GM18511 (cell line): ENCODE measurements around the gene GIT1.
"Not testable (repeated sequence)": the region's sequence is repeated elsewhere in the genome, so short reads cannot be mapped to it uniquely, and the experiment has no call there.

ENCODE experiments used
- ATAC-seq: cut with Tn5 transposase; IDR thresholded peaks from one replicate; pipeline ENCODE4 v1.9.1; 2021; ENCODE audit warnings: mild to moderate bottlenecking, moderate library complexity; ENCODE audit not compliant: unreplicated experiment

GIT1 gene

GRCh38 chr17:29568331-29569244 lies 20.9 kb downstream of the GIT1 start, which contains the start of gene TP53I13:
Gene TP53I13 (plus strand): TSS chr17:29568701. CDS start chr17:29568759, 58 bp downstream.
- peak; percentile 60 for ATAC-seq

DNA sequence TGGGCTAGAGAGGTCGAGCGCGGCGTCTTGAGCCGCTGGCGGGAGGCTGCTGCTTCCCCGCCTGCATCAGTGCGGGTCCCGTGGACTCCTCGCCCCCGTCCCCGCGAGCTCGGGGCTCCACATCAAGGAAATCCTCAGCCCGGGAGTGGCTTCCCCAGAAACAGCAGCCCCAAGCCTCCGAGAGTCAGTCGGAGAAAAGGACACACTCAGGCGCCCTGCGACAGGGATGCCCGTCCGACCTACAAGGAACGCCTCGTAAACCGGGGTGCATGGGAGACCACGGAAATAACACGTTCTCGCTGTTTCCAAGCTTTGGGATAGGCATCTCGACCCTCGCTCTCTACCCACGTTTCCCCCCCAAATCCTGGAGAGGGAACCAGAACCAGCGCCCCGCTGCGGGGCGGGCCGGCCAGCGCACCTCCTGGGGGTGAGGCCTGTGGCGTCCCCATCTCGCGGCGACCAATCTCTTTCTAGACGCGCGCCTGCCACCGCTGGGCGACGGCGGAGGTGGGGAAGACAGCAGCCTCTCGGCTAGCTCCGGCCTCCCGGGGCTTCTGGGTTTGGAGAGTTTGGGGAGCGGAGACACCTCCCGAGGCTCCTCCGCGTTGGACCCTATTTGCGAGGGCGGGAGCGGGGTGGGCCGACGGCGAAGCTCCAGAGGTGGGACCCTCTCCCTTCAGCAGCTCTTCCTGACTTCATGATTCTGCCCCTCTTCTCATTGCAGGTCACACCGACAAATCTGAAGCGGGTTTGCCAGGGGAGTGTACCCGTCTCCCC lies 21.7 kb downstream of the GIT1 start:
- peak; percentile 52 for ATAC-seq

DNA sequence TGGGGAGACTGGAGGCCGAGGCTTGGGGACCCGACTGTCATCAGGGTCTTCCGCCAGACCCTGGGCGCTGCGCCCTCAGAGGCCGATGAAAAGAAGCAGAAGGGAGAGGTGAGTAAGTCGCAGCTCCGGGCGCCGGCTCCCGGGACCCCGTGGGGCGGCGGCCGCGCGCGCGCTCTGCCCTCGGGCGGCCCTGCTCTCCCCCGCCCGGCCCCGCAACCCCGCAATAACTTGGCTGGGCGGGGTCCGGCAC lies 22.2 kb downstream of the GIT1 start:
- ATAC-seq = peak; percentile 14

DNA sequence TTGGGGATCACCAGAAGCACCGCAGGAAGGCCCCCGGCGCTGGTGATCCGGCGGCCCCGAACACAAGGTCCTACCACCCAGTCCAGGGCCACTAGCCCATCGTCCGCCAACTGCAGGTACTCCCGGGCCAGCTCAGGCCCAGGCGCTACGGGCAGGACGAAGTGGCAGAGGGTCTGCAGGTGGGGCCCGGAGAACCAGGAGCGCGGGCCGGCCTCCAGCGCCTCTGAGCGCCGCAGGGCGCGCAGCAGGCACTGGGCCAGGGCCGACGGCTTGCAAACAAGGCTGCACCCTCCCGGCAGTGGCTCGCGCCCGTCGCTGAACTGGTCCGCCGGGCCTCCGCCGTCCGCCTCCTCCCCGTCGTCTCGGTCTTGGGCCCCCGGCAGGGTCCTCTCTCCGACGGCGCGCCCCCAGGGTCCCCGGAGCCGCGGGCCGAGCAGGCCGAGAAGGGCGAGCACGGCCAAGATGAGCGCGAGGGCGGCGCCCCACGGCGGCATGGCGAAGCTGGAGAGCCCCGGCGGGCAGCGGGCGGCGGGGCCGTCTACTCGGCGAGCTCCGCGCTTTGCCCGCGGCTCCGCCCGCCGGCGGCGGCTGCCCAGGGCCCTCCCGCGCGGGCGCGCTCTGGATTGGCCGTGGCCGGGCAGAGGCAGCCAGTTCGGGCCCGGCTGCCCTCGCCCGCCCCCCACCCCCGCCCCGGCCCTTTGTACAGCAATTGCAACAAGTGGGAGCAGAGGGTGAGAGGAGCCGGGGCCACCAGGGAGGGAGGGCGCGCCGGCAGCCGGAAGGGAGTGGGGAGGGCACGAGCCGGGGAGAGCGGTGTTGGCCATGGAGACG lies 22.8 kb downstream of the GIT1 start, which contains the start of gene ABHD15:
Gene ABHD15, minus strand, starts transcription at position 565 of the 831 bp plus-strand sequence. Its CDS starts 71 bp downstream, at position 494.
- peak; percentile 33 for ATAC-seq

DNA sequence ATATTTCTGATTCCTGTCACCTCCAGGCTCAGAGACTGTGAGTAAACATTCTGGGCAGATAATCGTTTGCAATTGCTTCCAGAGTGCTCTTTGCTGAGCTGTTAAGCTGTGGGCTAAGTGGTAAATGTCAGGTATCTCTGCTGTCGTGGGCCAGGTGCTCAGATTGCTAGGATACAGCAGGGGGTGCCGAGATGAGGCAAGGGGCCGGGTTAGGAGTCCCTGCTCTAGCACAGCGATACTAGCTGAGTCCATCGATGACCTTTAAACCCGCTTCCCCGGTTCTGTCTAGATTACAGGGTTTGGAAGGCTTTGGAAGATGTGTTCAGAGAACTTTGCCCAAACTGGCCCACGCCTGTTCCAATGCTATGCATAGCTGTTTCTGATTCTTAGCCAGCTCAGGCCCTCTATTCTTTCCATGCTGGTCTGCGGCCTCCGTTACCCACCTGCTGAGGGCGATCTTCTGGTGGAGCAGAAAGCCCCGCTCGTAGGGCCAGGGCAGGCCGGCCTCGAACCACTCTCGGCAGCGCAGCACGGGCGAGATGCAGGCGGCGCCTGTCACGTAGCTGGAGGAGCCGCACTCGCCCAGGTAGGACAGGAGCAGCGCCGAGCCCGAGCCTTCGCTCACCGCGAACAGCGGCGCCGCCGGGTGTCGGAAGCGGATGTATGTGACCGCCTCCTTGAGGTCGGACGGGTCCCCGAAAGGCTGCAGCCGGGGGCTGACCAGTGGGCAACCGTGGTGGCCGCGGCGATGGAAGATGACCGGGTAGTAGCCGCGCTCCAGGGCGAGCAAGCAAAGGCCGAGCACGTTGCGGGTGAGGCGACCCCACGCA lies 23.6 kb downstream of the GIT1 start:
- no peak for ATAC-seq

GRCh38 chr17:29563816-29564215 lies 25.6 kb downstream of the GIT1 start:
- ATAC-seq = no peak

GRCh38 chr17:29562615-29563014 lies 26.8 kb downstream of the GIT1 start:
- ATAC-seq = no peak

GRCh38 chr17:29561554-29562517 lies 27.6 kb downstream of the GIT1 start:
- ATAC-seq = no peak

DNA sequence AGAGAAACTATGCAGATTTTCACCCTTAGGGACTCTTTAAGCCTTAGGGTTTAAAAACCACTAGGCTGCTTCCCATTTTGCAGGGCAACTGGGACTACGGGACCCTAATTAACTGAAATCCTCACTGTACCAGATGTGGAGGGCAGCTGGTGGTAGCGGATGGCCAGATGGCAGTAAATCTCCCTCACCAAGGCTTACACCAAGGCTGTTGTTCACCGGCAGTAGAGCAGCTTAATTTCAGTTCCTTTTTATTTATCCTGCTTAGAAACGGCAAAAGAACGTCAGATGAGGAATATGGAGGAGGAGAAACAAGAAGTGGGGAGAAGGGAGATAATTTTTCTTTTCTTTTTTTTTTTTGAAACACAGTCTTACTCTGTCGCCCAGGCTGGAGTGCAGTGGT lies 29.1 kb downstream of the GIT1 start:
- ATAC-seq = no peak

DNA sequence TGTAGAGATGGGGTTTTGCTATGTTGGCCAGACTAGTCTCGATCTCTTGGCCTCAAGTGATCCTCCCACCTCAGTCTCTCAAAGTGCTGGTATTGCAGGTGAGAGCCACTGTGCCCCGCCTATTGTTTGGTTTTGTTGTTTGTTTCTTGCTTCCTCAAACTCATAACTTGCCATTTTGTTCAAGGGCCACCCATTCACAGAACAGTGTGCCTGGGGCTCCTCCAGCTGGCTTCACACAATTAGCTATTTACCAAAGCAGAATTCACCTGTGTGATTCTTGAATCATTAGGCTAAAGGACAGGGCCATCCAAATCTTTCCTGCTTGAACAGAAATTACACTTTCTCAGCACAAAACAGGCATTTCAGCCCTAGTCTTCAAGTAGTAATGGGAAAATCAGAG lies 29.8 kb downstream of the GIT1 start:
- ATAC-seq = no peak

GRCh38 chr17:29558139-29558538 lies 31.3 kb downstream of the GIT1 start:
- ATAC-seq = not testable (repeated sequence)

DNA sequence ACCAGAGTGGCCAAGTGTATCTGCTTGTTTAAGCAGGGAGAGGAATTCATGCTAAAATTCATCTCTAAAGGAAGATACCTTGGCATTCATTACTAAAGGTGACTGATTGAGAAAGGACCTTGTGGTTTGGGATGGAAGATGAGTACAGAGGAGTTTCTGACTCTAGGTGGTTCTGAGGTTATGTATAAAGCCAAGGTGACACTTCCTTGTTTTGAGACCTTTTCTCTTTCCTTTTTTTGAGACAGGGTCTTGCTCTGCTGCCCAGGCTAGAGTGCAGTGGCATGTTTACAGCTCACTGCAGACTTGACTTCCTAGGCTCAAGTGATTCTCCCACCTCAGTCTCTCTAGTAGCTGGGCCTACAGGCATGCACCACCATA lies 31.7 kb downstream of the GIT1 start:
- ATAC-seq = no peak

DNA sequence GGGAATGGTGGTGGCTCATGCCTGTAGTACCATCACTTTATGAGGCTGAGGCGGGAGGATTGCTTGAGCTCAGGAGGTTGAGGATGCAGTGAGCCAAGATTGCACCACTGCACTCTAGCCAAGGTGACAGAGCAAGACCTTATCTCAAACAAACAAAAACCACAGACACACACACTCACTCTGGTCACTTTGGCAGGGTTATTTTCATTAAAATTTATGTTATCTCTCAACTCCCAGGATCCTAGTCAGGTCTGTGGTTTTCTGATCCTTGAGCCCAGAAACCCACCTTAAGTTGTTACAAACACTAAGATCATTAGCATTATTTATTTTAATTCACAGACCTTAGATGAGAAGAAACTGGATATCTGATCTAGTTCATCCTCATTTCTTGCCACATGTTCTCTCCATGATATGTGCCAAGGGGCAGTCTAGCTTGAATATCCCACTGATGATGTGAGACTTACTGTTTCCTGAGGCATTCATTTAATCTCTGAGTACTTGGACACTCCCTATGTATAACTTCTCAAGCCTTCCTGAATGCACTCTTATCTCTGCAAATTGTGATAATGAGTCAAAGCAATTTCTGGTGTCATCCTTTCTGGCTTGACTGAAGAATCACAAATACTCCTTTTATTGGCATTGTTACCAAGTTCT lies 32.2 kb downstream of the GIT1 start:
- no peak for ATAC-seq

DNA sequence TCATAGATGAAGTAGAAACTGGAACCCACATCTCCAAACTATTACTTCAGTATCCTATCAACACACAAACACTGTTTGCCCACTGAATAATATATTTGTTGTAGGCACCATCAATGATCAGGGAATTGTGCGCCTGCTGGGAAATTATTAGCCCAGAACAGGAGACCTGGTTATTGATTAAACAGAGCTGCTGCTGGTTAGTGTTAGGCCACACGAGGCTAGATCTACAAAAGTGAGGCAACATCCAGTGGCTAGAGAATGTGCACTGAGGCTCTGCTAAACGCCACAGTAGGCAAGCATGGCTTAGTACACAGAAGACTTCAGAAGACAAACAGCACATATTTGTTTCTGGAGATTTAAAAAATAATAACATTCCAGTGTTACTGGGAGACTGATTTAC lies 33.6 kb downstream of the GIT1 start:
- ATAC-seq = no peak

DNA sequence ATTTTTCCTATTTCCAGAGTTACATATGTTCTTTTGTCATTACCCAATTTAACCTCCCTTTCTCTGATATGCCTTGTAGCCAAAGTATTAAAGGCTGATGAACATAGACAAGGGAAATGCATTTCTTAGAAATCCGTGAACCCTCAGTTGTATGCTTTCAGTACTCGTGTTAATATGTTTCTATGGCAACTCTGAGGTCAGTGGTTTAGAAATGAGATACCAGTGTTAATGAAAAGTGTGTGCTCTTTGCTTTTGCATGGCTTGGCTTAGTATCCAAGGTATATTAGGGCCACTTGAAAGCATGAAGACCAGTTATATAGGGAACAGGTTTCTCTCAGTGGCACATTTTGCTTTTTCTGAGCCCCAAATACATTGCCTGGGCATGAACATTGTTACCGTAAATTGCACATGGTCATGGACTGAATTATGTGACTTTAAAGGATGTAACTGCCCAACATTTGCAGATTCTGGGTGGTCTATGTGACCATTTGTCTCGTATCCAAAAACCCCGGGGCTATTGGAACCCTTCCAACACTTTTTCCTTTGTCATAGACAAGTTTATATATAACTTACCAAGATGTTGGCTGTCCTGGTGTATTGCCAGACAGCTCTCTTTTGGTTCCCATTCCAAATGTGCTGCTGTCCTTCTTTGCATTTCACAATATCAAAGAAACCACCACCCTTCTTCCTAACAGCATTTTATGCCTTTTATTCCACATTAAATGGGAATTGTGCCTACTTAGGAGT lies 40.1 kb downstream of the GIT1 start:
- ATAC-seq = no peak

DNA sequence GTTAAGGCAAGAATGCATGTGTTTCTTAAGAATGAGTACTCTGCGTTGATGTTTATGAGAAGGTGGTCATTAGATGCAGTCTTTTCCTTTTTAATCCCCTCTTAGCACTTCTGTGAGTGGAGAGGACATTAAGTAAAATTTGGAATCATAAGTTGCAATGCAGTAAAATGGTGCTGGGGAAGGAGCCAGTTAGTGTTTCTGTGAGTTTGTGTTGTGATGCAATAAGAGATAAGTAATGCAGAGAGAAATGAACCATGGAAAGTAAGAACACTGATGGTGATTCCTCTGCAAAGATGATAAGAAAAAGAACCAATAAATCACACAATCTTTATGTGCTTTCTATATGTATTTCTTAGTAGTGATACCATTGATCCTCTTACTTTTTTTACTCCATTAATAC lies 42.6 kb downstream of the GIT1 start:
- no peak for ATAC-seq

DNA sequence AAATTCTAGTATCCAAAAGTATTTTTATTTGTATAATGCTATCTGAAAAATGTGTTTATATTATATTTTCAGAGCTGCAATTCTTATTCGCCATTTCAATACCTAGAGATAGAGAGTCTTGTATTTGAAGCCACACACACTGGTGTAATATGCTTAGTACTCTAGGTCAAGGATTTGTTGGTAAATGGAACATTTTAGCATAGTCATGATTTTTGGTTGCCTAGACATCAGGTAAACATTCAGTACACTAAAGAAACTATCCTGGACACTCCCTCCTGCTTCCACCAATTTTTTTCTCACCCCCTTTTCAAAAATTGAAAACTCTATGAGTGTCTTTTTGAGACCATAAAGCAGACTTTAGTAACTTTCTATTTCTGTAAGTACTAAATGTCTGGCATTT lies 43.4 kb downstream of the GIT1 start:
- ATAC-seq = no peak

DNA sequence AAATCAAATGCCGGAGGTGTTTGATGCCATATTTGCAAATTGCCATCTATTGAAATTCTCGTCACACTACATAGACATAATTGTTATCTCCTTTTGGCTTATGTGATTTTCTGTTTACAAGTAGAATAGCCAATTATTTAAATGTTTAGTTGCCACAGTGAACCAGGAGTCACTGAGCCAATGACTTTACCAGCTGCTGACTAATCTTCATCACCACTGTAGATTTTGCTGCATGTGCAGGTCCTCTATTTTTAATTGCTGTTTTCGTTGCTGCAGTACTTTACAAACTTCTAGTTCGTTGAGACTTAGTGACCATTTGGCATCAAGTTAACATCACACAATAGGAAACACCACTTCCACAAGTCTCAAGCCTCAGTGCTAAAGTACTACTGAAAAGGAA lies 45.4 kb downstream of the GIT1 start:
- no peak for ATAC-seq
